ACC112 (cell line): ENCODE data around the gene MREG.

ENCODE experiments used
- H2AFZ ChIP-seq: fragments of 200-600 bp; sonication (generic); one replicate; pipeline ENCODE4 v1.6.0; 2017; ENCODE audit warnings: antibody characterized with exemption, low read length; ENCODE audit not compliant: unreplicated experiment
- H3K27ac ChIP-seq: fragments of 200-600 bp; sonication (generic); 2 replicates; pipeline ENCODE4 v1.5.1; 2014; ENCODE audit warnings: low read depth, mild to moderate bottlenecking, antibody characterized with exemption, low read length, moderate library complexity
- H3K27me3 ChIP-seq: fragments of 200-600 bp; sonication (generic); 2 replicates; pipeline ENCODE4 v1.6.1; 2014; ENCODE audit warnings: mild to moderate bottlenecking, antibody characterized with exemption, low read length, moderate library complexity, mixed read lengths; ENCODE audit not compliant: insufficient read depth
- H3K36me3 ChIP-seq: fragments of 200-600 bp; sonication (generic); 2 replicates; pipeline ENCODE4 v1.6.1; 2016; ENCODE audit warnings: mild to moderate bottlenecking, antibody characterized with exemption, low read length, moderate library complexity, mixed read lengths; ENCODE audit not compliant: insufficient read depth
- H3K4me1 ChIP-seq: fragments of 200-600 bp; sonication (generic); one replicate; pipeline ENCODE4 v1.6.1; 2016; ENCODE audit warnings: low read length, mixed read lengths; ENCODE audit not compliant: insufficient read depth, unreplicated experiment, control insufficient read depth
- H3K4me3 ChIP-seq: fragments of 200-600 bp; sonication (generic); 2 replicates; pipeline ENCODE4 v1.5.1; 2014; ENCODE audit warnings: mild to moderate bottlenecking, low read depth, low read length
- H3K79me2 ChIP-seq: fragments of 200-600 bp; sonication (generic); one replicate; pipeline ENCODE4 v1.6.0; 2016; ENCODE audit warnings: low read length; ENCODE audit not compliant: control insufficient read depth, unreplicated experiment, insufficient read depth

Gene MREG

DNA sequence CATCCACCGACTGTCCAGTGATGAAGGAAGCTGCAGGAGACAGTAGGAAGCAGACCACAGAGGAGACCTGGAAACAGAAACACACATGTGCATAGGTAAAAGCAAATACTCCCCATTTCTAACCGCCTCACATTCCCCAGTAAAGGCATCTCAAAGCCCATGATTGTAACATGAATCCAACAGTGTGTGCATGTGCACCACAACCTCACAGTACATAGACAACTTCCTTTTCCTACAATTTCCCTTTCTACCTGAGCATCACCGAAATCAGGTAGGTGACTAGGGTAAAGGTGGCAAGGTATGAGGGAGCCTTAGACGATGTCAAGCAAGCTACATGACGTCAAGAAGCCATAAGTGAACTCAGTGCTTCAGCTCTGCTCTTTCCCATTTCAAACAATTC, 30.6 kb upstream of the MREG start:
- H3K4me1 ChIP-seq, result no peaks in the 10 kb centered on the region

DNA sequence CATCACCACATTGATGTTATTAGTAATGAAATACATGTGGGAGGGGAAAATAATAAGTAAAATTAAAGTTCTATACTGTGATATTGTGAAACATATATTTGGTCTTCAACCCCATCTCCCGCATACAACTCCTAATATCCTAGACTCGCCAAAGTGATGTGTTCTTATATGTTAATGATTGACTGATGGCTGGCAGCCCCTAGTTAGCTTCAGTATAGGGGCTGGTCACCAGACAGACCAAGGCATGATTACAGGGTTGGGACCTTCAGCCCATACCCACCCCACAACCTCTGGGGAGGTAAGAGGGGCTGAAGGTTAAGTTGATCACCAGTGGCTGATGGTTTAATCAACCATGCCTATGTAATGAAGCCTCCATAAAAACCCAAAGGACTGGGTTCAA, 28.1 kb upstream of the MREG start:
- Histone ChIP-seq H3K4me1 (no peaks in the 10 kb centered on the region), H2AFZ (no peak overlapping the region), H3K36me3 (peaks cover 4% of the 10 kb centered on the region; the same call in 1 of the 2 replicates), H3K27ac (no peak overlapping the region), H3K79me2 (no peaks in the 10 kb centered on the region), H3K4me3 (no peak overlapping the region), H3K27me3 (no peaks in the 10 kb centered on the region)

More for the DNA sequence above, 30.6 kb upstream of the MREG start:
- Histone ChIP-seq H3K4me3 (no peak overlapping the region), H3K79me2 (no peaks in the 10 kb centered on the region), H3K27me3 (no peaks in the 10 kb centered on the region), H3K36me3 (peaks cover 4% of the 10 kb centered on the region; the same call in 1 of the 2 replicates), H3K27ac (no peak overlapping the region), H2AFZ (no peak overlapping the region)

DNA sequence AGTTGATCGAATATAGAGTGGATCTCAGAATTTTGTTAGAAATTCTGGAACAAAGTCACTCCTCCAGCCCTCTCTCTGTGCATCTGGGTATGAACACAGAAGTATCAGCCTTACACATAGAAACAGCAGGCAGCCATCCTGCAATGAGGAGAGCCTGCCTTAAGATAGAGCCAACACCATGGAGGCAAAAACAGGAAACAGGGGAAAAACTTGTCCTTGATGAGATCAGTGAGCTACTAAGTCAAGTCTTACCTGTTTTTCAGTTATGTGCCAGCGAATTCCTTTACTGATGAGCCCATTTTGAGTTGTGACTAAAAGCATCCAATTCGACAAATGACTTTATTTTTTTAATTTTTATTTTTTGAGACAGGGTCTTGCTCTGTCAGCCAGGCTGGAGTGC, 26.6 kb upstream of the MREG start:
- H3K4me1 ChIP-seq, result no peaks in the 10 kb centered on the region
- no peaks in the 10 kb centered on the region for H3K79me2 ChIP-seq
- H3K4me3 ChIP-seq, result no peak overlapping the region
- H2AFZ ChIP-seq, result no peak overlapping the region
- H3K36me3 ChIP-seq, result peaks cover 4% of the 10 kb centered on the region; the same call in 1 of the 2 replicates
- H3K27ac ChIP-seq, result no peak overlapping the region
- no peaks in the 10 kb centered on the region for H3K27me3 ChIP-seq

DNA sequence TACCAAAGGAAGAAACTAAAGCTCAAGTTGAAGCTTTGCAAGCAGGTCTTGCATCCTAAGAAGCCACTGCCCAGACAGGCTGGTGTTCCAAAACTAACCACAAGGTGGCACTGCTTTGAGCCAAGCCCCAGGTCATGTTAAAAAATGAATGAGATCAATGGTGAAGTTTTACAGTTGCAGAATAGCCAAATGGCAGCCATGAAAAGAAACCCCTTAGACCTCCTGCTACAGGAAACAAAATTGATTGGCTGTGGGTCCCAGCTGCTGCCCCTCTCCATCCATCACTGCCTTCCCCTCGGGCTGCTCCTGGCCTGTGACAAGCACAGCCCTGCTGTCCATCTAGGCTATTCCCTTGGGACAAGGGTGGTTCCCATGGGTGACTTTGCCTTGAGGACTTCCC, 20.7 kb upstream of the MREG start:
- Histone ChIP-seq H3K4me1 (peaks cover 13% of the 10 kb centered on the region), H3K27ac (no peak overlapping the region), H3K27me3 (no peaks in the 10 kb centered on the region), H3K36me3 (no peaks in the 10 kb centered on the region), H3K4me3 (no peak overlapping the region), H3K79me2 (no peaks in the 10 kb centered on the region), H2AFZ (no peak overlapping the region)

DNA sequence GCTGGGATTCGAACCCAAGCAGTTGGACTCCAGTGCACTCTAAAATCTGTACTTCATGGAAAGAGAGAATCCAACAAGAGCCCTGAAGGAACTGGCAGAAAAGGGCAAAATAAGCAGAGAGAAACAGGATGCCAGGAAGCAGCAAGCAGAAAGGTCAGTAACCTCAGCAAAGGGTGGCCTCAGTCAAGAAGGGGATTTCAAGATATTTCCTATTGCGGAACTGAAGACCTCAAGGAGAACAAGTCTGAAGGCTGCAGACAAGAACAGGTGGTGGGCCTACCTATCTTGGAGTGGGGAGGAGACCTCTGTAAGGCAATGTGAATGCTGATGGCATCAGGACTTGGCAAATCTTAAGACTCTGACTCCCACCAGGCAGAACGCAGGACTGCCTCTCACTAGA, 20.1 kb upstream of the MREG start:
- H3K4me3 ChIP-seq, result no peak overlapping the region

DNA sequence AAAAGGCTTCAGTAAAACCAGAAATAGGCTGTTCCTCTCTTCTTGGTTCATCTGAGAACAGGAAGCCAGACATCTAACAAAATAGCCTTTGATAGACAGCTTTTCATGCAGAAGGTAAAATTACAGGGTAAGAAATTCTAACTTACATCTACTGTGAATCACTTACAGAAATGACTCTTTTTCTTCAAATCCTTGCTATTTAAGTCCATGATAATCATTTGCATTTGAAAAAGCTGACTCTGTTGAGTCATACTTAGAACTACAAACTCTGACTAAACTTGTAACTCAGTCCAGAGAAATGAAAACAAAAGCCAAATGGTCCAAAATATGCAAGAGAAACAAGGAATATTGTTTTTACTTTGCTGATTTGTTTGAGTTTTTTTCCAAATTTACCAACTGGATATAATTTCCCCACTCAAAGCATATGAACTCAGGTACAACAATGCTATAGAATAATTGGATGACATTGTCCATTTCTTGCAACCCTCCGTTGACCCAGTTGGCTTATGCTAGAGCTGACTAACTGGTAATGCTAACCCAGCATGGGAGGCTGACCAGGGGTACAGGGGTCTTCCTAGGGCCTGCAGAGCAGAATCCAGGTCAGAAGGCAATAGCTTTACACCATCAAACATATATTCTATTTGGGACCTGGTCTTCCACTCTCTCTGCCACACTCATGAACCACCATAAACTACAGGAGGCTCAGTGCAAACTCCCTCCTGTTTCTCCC, 18.8 kb upstream of the MREG start:
- Histone ChIP-seq H3K4me3 (no peak overlapping the region), H3K4me1 (peaks cover 13% of the 10 kb centered on the region), H3K79me2 (no peaks in the 10 kb centered on the region), H3K36me3 (no peaks in the 10 kb centered on the region), H3K27me3 (no peaks in the 10 kb centered on the region), H3K27ac (peak overlapping the region; percentile 54), H2AFZ (peak overlapping the region; percentile 16)

More for the DNA sequence above, 20.1 kb upstream of the MREG start:
- H3K79me2 ChIP-seq, result no peaks in the 10 kb centered on the region
- no peaks in the 10 kb centered on the region for H3K36me3 ChIP-seq
- no peak overlapping the region for H2AFZ ChIP-seq
- peaks cover 13% of the 10 kb centered on the region for H3K4me1 ChIP-seq
- H3K27me3 ChIP-seq, result no peaks in the 10 kb centered on the region
- no peak overlapping the region for H3K27ac ChIP-seq

DNA sequence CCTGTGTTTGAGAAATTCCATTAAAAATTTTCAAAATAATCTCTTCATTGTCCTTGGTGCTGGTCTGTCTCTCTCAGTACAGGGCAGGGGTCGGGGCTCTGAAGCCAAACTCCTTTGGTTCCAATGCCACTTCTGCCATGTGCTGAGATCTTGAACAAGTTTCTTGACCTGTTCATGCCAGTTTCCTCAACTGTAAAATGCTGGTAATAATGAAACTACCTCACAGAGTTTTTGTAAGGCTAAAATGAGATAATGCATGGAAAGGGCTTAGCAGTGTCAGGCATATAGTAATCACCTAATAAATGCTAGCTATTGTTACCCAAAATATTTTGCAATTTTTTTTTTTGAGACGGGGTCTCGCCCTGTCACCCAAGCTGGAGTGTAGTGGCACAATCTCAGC, 16.9 kb upstream of the MREG start:
- Histone ChIP-seq H3K4me1 (peaks cover 13% of the 10 kb centered on the region), H3K4me3 (no peak overlapping the region), H3K79me2 (no peaks in the 10 kb centered on the region), H3K36me3 (no peaks in the 10 kb centered on the region), H2AFZ (no peak overlapping the region), H3K27me3 (no peaks in the 10 kb centered on the region), H3K27ac (no peak overlapping the region)

DNA sequence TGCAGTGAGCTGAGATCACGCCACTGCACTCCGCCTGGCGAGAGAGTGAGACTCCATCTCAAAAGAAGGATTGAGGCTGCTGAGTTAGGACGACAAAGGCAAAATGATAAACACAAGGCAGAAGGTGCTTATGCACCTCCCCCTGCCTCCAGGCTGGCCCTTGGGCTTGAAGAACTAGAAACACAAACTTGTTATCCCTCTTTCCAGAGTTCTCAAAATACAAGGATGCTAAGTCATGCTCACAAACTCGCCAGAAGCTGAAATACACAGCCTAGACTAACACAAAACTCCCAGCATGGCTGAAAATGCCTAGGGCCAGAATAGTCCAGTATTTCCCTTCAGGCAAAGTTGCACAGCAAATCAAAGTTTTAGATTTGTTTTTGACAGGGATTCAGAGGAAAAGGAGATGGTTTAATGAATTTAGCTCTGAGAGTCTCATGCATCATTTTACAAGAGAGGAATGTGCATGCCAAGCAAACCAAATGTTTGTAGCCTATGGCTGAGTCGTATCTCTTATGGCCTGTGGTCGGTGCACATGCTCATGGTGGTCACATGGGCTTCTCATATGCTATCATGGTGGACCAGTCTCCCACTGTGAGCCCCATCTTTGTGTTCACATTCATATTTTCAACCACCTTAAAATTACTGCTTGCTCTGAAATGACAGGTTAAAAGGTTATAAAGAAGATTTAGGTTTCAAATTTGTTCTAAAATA, 16.2 kb upstream of the MREG start:
- Histone ChIP-seq H3K79me2 (no peaks in the 10 kb centered on the region), H3K27me3 (no peaks in the 10 kb centered on the region), H2AFZ (no peak overlapping the region), H3K27ac (no peak overlapping the region), H3K4me3 (no peak overlapping the region), H3K4me1 (peaks cover 13% of the 10 kb centered on the region), H3K36me3 (no peaks in the 10 kb centered on the region)

DNA sequence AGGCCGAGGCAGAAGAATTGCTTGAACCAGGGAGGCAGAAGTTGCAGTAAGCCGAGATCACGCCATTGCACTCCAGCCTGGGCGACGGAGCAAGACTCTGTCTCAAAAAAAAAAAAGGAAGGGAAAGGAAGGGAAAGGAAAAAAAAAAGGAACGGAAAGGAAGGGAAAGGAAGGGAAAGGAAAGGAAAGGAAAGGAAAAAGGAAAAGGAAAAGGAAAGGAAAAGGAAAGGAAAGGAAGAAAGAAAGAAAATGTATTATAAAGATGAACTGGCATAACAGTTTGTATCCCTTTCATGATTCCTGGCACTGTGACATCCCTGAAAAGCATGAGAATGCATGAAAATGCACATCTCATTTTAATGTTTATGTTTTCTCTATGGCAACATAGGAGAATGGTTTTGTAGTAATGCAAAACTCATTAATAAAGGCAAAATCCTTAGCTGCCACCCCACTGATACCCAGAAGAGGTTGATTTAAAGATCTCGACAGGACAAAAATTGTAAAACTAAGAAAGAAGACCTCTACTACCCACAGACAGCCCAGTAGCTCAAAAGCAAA, 11.5 kb upstream of the MREG start:
- Histone ChIP-seq H3K4me3 (no peak overlapping the region), H3K36me3 (no peaks in the 10 kb centered on the region), H2AFZ (no peak overlapping the region), H3K4me1 (no peaks in the 10 kb centered on the region), H3K27me3 (no peaks in the 10 kb centered on the region), H3K27ac (no peak overlapping the region), H3K79me2 (no peaks in the 10 kb centered on the region)

DNA sequence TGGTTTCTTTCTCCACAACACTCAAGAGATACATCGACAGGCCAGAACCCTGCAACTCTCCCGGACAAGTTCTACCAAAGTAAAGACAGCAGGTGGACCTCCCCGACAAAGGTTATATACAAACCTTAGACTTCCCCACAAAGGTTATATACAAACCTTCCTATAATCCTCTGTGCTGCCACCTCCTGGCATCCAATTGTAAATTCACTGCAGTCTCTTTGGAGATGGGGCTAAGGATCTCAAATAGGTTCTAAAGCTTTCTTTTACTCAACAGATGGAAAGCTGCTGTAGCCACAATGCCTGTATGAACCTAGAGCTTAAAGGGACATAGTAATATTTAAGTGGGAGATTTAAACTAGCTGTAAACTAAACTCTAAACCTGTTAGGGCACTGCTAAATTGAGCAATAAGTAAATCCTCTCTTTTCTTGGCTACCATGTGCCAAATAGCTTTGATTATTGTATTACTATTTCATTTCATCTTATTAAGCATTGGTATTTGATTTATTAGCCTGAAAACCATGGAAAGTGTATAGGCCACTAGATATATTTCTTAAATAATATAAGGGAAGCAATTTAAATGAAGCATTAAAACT, 9.8 kb upstream of the MREG start:
- Histone ChIP-seq H3K4me3 (no peak overlapping the region), H2AFZ (no peak overlapping the region), H3K79me2 (no peaks in the 10 kb centered on the region), H3K4me1 (no peaks in the 10 kb centered on the region), H3K27ac (no peak overlapping the region), H3K27me3 (no peaks in the 10 kb centered on the region), H3K36me3 (no peaks in the 10 kb centered on the region)
